GM21529 (cell line): ENCODE measurements around the gene SRL.
"Not testable (repeated sequence)": the region's sequence is repeated elsewhere in the genome, so short reads cannot be mapped to it uniquely, and the experiment has no call there.

Source experiments
- ATAC-seq: cut with Tn5 transposase; IDR thresholded peaks from one replicate; pipeline ENCODE4 v1.9.1; 2021; ENCODE audit not compliant: unreplicated experiment

SRL gene

GRCh38 chr16:4231367-4231766, 10.5 kb downstream of the SRL start:
- ATAC-seq = no peak

GRCh38 chr16:4227040-4227332, 14.9 kb downstream of the SRL start:
- no peak for ATAC-seq

- ATAC-seq = no peak
Measured at GRCh38 chr16:4226251-4227039, 15.4 kb downstream of the SRL start.

- ATAC-seq = no peak
Measured at GRCh38 chr16:4225075-4225474, 16.8 kb downstream of the SRL start.

GRCh38 chr16:4220358-4220757, 21.5 kb downstream of the SRL start:
- no peak for ATAC-seq

GRCh38 chr16:4218202-4218601, 23.7 kb downstream of the SRL start:
- no peak for ATAC-seq

GRCh38 chr16:4217204-4218131, 24.4 kb downstream of the SRL start:
- ATAC-seq = no peak

- ATAC-seq = no peak
Measured at GRCh38 chr16:4216596-4216995, 25.3 kb downstream of the SRL start.

- ATAC-seq = no peak
Measured at GRCh38 chr16:4215106-4215505, 26.8 kb downstream of the SRL start.

GRCh38 chr16:4214215-4214621, 27.7 kb downstream of the SRL start:
- no peak for ATAC-seq

- ATAC-seq = no peak
Measured at GRCh38 chr16:4213737-4214136, 28.1 kb downstream of the SRL start.

- ATAC-seq = no peak
Measured at GRCh38 chr16:4212934-4213296, 29.0 kb downstream of the SRL start.

- ATAC-seq = no peak
Measured at GRCh38 chr16:4212211-4212933, 29.5 kb downstream of the SRL start.

- not testable (repeated sequence) for ATAC-seq
Measured at GRCh38 chr16:4211445-4212210, 30.3 kb downstream of the SRL start.

- no peak for ATAC-seq
Measured at GRCh38 chr16:4209666-4210065, 32.2 kb downstream of the SRL start.

- ATAC-seq = no peak
Measured at GRCh38 chr16:4208341-4208751, 33.5 kb downstream of the SRL start.

GRCh38 chr16:4207683-4208340, 34.1 kb downstream of the SRL start:
- no peak for ATAC-seq

- ATAC-seq = no peak
Measured at GRCh38 chr16:4207229-4207628, 34.7 kb downstream of the SRL start.

GRCh38 chr16:4206680-4207079, 35.2 kb downstream of the SRL start:
- ATAC-seq = no peak

- ATAC-seq = no peak
Measured at GRCh38 chr16:4205971-4206370, 35.9 kb downstream of the SRL start.
